Hepatocyte (in vitro differentiated cells): Measurements from ENCODE around the gene FNIP2. TPM values are rescaled to one million over a fixed set of nuclear protein-coding genes. Genes with fewer than 3 reads are reported as not detected.

Source experiments
- DNase-seq: peaks from one replicate; pipeline ENCODE4 v3.0.0-alpha.2; 2016; ENCODE audit warnings: low spot score
- H2AFZ ChIP-seq: fragments of 200-600 bp; sonication (generic); 2 replicates; pipeline ENCODE4 v1.6.0; 2016; ENCODE audit warnings: antibody characterized with exemption, mild to moderate bottlenecking
- H3K27ac ChIP-seq: fragments of 200-600 bp; sonication (generic); 2 replicates; pipeline ENCODE4 v1.5.1; 2016; ENCODE audit warnings: mild to moderate bottlenecking
- H3K27me3 ChIP-seq: fragments of 200-600 bp; sonication (generic); 2 replicates; pipeline ENCODE4 v1.6.1; 2016
- H3K36me3 ChIP-seq: fragments of 200-600 bp; sonication (generic); replicated peaks from 2 replicates; pipeline ENCODE4 v1.5.1; 2016; ENCODE audit warnings: low read depth; ENCODE audit not compliant: insufficient read depth
- H3K4me1 ChIP-seq: fragments of 200-600 bp; sonication (generic); 2 replicates; pipeline ENCODE4 v1.5.1; 2016; ENCODE audit warnings: mild to moderate bottlenecking, moderate library complexity; ENCODE audit not compliant: insufficient read depth
- H3K4me2 ChIP-seq: fragments of 200-600 bp; sonication (generic); 2 replicates; pipeline ENCODE4 v1.6.0; 2016
- H3K4me3 ChIP-seq: fragments of 200-600 bp; sonication (generic); 2 replicates; pipeline ENCODE4 v1.5.1; 2016; ENCODE audit warnings: mild to moderate bottlenecking
- H3K79me2 ChIP-seq: fragments of 200-600 bp; sonication (generic); 2 replicates; pipeline ENCODE4 v1.6.0; 2017; ENCODE audit warnings: mild to moderate bottlenecking
- H3K9me2 ChIP-seq: fragments of 200-600 bp; sonication (generic); replicated peaks from 2 replicates; pipeline ENCODE4 v1.6.0; 2017; ENCODE audit warnings: mild to moderate bottlenecking; ENCODE audit not compliant: insufficient read depth
- H3K9me3 ChIP-seq: fragments of 200-600 bp; sonication (generic); 2 replicates; pipeline ENCODE4 v1.5.1; 2016; ENCODE audit warnings: low read depth, mild to moderate bottlenecking
- H4K20me1 ChIP-seq: fragments of 200-600 bp; sonication (generic); 2 replicates; pipeline ENCODE4 v1.6.0; 2016; ENCODE audit warnings: mild to moderate bottlenecking; ENCODE audit not compliant: insufficient read depth, poor library complexity, severe bottlenecking
- EZH2 ChIP-seq: fragments of 200-600 bp; sonication (generic); IDR thresholded peaks from 2 replicates; pipeline ENCODE4 v1.6.1; 2016; ENCODE audit warnings: antibody characterized with exemption, mild to moderate bottlenecking, borderline replicate concordance
- EZH2phosphoT487 ChIP-seq: fragments of 200-600 bp; sonication (generic); IDR thresholded peaks from one replicate; pipeline ENCODE4 v1.6.1; 2018; ENCODE audit warnings: antibody characterized with exemption, mild to moderate bottlenecking, low read depth, moderate library complexity; ENCODE audit not compliant: unreplicated experiment, severe bottlenecking
- WGBS: methylation state at CpG from one replicate; pipeline ENCODE4 v1.1.6; 2016; ENCODE audit warnings: low lambda C conversion rate; ENCODE audit errors: missing lambda C conversion rate; 5-methylcytosine and 5-hydroxymethylcytosine counted together
- polyA plus RNA-seq: library from polyadenylated mRNA; unstranded; fragments of >200 nt; fragmentation: Nextera tagmentation; extraction: Ambion mirVana; gene quantifications from 2 replicates; pipeline ENCODE4 v1.2.1, GENCODE V29; 2016
- total RNA-seq: library from RNA; depleted of rRNA; stranded (reverse); fragments of >200 nt; gene quantifications from 2 replicates; pipeline ENCODE4 v1.2.3, GENCODE V29; 2014
- TF ChIP-seq, protein P1 (sequence below): fragments of 200-600 bp; sonication (generic); IDR thresholded peaks from 2 replicates; pipeline ENCODE4 v1.5.1; 2016; ENCODE audit warnings: antibody characterized with exemption, mild to moderate bottlenecking; ENCODE audit not compliant: poor library complexity

FNIP2 gene
- total and polyA plus RNA-seq, 2 experiments from 2014 or later: 20.8 to 61.0 TPM

GRCh38 chr4:158850800-158851644 is 82.2 kb downstream of the FNIP2 start:
- Histone ChIP-seq H3K4me1 (no peaks in the 10 kb centered on the region), H3K79me2 (no peaks in the 10 kb centered on the region), H2AFZ (no peak overlapping the region), H3K27ac (no peak overlapping the region), H3K9me3 (no peaks in the 10 kb centered on the region), H3K4me2 (no peak overlapping the region), H4K20me1 (no peaks in the 10 kb centered on the region), H3K36me3 (no peaks in the 10 kb centered on the region), H3K4me3 (no peak overlapping the region), H3K9me2 (no peaks in the 10 kb centered on the region), H3K27me3 (no peaks in the 10 kb centered on the region)
- 67% methylated on average over 7 of the region's 7 CpGs for WGBS
- DNase-seq: peak; percentile 54
- TF ChIP-seq, protein P1, sequence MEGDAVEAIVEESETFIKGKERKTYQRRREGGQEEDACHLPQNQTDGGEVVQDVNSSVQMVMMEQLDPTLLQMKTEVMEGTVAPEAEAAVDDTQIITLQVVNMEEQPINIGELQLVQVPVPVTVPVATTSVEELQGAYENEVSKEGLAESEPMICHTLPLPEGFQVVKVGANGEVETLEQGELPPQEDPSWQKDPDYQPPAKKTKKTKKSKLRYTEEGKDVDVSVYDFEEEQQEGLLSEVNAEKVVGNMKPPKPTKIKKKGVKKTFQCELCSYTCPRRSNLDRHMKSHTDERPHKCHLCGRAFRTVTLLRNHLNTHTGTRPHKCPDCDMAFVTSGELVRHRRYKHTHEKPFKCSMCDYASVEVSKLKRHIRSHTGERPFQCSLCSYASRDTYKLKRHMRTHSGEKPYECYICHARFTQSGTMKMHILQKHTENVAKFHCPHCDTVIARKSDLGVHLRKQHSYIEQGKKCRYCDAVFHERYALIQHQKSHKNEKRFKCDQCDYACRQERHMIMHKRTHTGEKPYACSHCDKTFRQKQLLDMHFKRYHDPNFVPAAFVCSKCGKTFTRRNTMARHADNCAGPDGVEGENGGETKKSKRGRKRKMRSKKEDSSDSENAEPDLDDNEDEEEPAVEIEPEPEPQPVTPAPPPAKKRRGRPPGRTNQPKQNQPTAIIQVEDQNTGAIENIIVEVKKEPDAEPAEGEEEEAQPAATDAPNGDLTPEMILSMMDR: peak; percentile 80
- TF ChIP-seq EZH2: no peak

DNA sequence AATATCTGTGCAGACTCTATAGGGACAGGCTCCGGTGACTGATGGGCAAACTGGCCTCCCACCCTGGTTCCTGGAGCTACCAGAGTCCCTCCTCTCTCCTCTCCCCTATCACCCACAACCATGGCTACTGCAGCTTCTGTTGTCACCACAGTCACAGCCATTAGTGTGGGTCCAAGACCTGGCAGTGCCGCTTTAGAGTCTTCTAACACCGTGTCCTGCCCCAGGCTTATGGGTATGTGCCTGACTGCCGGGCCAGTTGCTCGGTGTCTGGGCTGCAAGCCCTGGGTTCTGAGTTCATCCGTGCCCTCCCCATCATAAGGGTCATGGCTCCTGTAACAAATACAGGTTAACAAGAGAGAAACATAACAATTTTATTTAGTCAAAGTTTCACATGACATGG is 85.4 kb downstream of the FNIP2 start:
- Histone ChIP-seq H3K9me3 (no peaks in the 10 kb centered on the region), H3K4me1 (peaks cover 3% of the 10 kb centered on the region), H3K79me2 (no peaks in the 10 kb centered on the region), H3K27ac (no peak overlapping the region), H2AFZ (no peak overlapping the region), H3K27me3 (no peaks in the 10 kb centered on the region), H4K20me1 (no peaks in the 10 kb centered on the region), H3K4me3 (no peak overlapping the region), H3K9me2 (no peaks in the 10 kb centered on the region), H3K36me3 (no peaks in the 10 kb centered on the region), H3K4me2 (no peak overlapping the region)
- TF ChIP-seq EZH2phosphoT487 (no peak), EZH2 (no peak)
- TF ChIP-seq, protein P1: no peak
- 95% methylated on average over 6 of the region's 6 CpGs for WGBS
- DNase-seq: no peak

GRCh38 chr4:158856852-158857251 is 88.0 kb downstream of the FNIP2 start:
- Histone ChIP-seq H3K4me2 (no peak overlapping the region), H3K4me3 (no peak overlapping the region), H3K79me2 (no peaks in the 10 kb centered on the region), H3K27ac (no peak overlapping the region), H3K27me3 (no peaks in the 10 kb centered on the region), H3K9me3 (no peaks in the 10 kb centered on the region), H3K36me3 (no peaks in the 10 kb centered on the region), H3K4me1 (peaks cover 3% of the 10 kb centered on the region), H3K9me2 (no peaks in the 10 kb centered on the region), H2AFZ (no peak overlapping the region), H4K20me1 (no peaks in the 10 kb centered on the region)
- 68% methylated on average over 2 of the region's 2 CpGs for WGBS
- TF ChIP-seq EZH2 (no peak), EZH2phosphoT487 (no peak)
- TF ChIP-seq, protein P1: peak; percentile 73
- DNase-seq: peak; percentile 41
